Lung (tissue), 12 donors: ENCODE results near the gene PIM3. TPM values are rescaled to one million over a fixed set of nuclear protein-coding genes. Genes with fewer than 3 reads are reported as not detected.

ENCODE experiments used
- ATAC-seq: fragments of 200-7000 bp; cut with Tn5 transposase; one replicate; pipeline ENCODE4 v1.9.1; 2020; ENCODE audit warnings: moderate number of reproducible peaks; ENCODE audit not compliant: insufficient read depth, low FRiP score
- DNase-seq, 3 donors: peaks; one replicate each; pipeline ENCODE4 v3.0.0-alpha.2; 2013 to 2017
- H3K27ac ChIP-seq, 2 donors: one replicate each; pipeline ENCODE4 v1.5.1; 2013; ENCODE audit warnings: mild to moderate bottlenecking in 2 of 2, moderate library complexity in 2 of 2, control low read depth in 1 of 2, inconsistent platforms in 1 of 2, low read depth in 1 of 2, low read length in 1 of 2
- H3K27me3 ChIP-seq, 3 donors: one replicate each; pipeline ENCODE4 v1.5.1; 2013; ENCODE audit warnings: low read length in 2 of 3; ENCODE audit not compliant: control insufficient read depth in 3 of 3, insufficient read depth in 3 of 3
- H3K36me3 ChIP-seq, 4 donors: one replicate each; pipeline ENCODE4 v1.5.1; 2013; ENCODE audit warnings: low read length in 4 of 4, mild to moderate bottlenecking in 1 of 4, moderate library complexity in 1 of 4; ENCODE audit not compliant: control insufficient read depth in 4 of 4, insufficient read depth in 4 of 4
- H3K4me1 ChIP-seq, 5 donors: one replicate each; pipeline ENCODE4 v1.5.1; 2013; ENCODE audit warnings: low read length in 5 of 5, mild to moderate bottlenecking in 2 of 5, moderate library complexity in 1 of 5; ENCODE audit not compliant: control insufficient read depth in 5 of 5, insufficient read depth in 5 of 5
- H3K4me3 ChIP-seq: one replicate; pipeline ENCODE4 v1.5.1; 2013; ENCODE audit warnings: mild to moderate bottlenecking, control low read depth, moderate library complexity
- H3K9ac ChIP-seq, 2 donors: one replicate each; pipeline ENCODE4 v1.5.1; 2013; ENCODE audit warnings: low read length in 2 of 2, control low read depth in 1 of 2; ENCODE audit not compliant: insufficient read depth in 1 of 2
- H3K9me3 ChIP-seq, 4 donors: one replicate each; pipeline ENCODE4 v1.5.1; 2013; ENCODE audit warnings: low read length in 3 of 4, mild to moderate bottlenecking in 1 of 4, moderate library complexity in 1 of 4; ENCODE audit not compliant: control insufficient read depth in 4 of 4, insufficient read depth in 3 of 4
- CTCF ChIP-seq: IDR thresholded peaks from 2 replicates; pipeline ENCODE4 v1.5.1; 2012; ENCODE audit warnings: mild to moderate bottlenecking; ENCODE audit errors: control extremely low read depth, extremely low read depth
- WGBS, 2 donors: extraction: QIAGEN DNeasy Blood & Tissue Kit; methylation state at CpG; one replicate each; pipeline ENCODE4 v1.1.7; 2013; 5-methylcytosine and 5-hydroxymethylcytosine counted together
- polyA plus RNA-seq, 2 donors: library from polyadenylated mRNA; stranded (reverse); fragments of 200-250 nt; gene quantifications; one replicate each; pipeline ENCODE4 v1.2.1, GENCODE V29; 2013
- total RNA-seq, 2 donors: library from RNA; depleted of rRNA in 1 of 2; stranded (reverse); fragments of >200 nt in 1 of 2; gene quantifications; one replicate each; pipeline ENCODE4 v1.2.1, GENCODE V29; 2014 to 2021
- donor health status: control.
- donor health status: control.
- donor health status: Bipolar disorder and iron deficiency.
- donor health status: healthy.
- donor health status: DM: yes; HTN: yes; CAD: no.

The PIM3 gene
- total and polyA plus RNA-seq, 4 donors, result 99.0 to 238 (median 132) TPM

- Histone ChIP-seq H3K4me3 (no peak overlapping the region), H3K4me1 (peaks cover 0 to 44% (median 27%) of the 10 kb centered on the region in 5 donors), H3K27me3 (no peaks in the 10 kb centered on the region), H3K36me3 (no peaks in the 10 kb centered on the region), H3K9ac (no peak overlapping the region), H3K27ac (peak overlapping the region; percentile 43 to 94), H3K9me3 (no peaks in the 10 kb centered on the region)
- no peak for TF ChIP-seq CTCF
- 87 to 97% methylated on average over 19 to 22 of the region's 22 CpGs for WGBS, 2 donors
- ATAC-seq (no peak), DNase-seq (no peak)
These were observed 4.8 kb upstream of the PIM3 start for GRCh38 chr22:49955581-49956417.

- H3K4me3 ChIP-seq, result no peak overlapping the region
- H3K27me3 ChIP-seq, result no peaks in the 10 kb centered on the region
- H3K27ac ChIP-seq, result peak overlapping the region in 1 of 2 donors; percentile 71
- ATAC-seq (no peak), DNase-seq (no peak)
- no peak for TF ChIP-seq CTCF
- WGBS, 2 donors, result 73 to 81% methylated on average over 15 of the region's 15 CpGs
- peaks cover 0 to 44% (median 27%) of the 10 kb centered on the region in 5 donors for H3K4me1 ChIP-seq
- no peaks in the 10 kb centered on the region for H3K9me3 ChIP-seq
- H3K36me3 ChIP-seq, result peaks cover 0 to 2% (median 0%) of the 10 kb centered on the region in 4 donors
- H3K9ac ChIP-seq, result no peak overlapping the region
These were observed 4.2 kb upstream of the PIM3 start for GRCh38 chr22:49956418-49956770.

GRCh38 chr22:49956914-49957825 is 3.4 kb upstream of the PIM3 start:
- H3K27ac ChIP-seq, result peak overlapping the region in 1 of 2 donors; percentile 71
- H3K4me1 ChIP-seq, result peaks cover 0 to 44% (median 20%) of the 10 kb centered on the region in 5 donors
- WGBS, 2 donors, result 90 to 92% methylated on average over 20 of the region's 20 CpGs
- H3K9ac ChIP-seq, result no peak overlapping the region
- H3K9me3 ChIP-seq, result peaks cover 0 to 3% (median 0%) of the 10 kb centered on the region in 4 donors
- no peaks in the 10 kb centered on the region for H3K27me3 ChIP-seq
- no peak overlapping the region for H3K4me3 ChIP-seq
- DNase-seq (no peak), ATAC-seq (no peak)
- TF ChIP-seq CTCF, result no peak
- peaks cover 0 to 8% (median 0%) of the 10 kb centered on the region in 4 donors for H3K36me3 ChIP-seq
